Nephron (organoid): ENCODE results near the gene NCF4.

Experiments used
- H3K27ac Mint-ChIP-seq, 3 experiments: 2 replicates each; pipeline ENCODE4 v1.8.0; 2020; ENCODE audit warnings: mixed read lengths in 3 of 3, mild to moderate bottlenecking in 2 of 3, moderate library complexity in 1 of 3
- H3K27me3 Mint-ChIP-seq: 2 replicates; pipeline ENCODE4 v1.8.0; 2021; ENCODE audit warnings: low read depth, mild to moderate bottlenecking, moderate library complexity, mixed read lengths
- H3K36me3 Mint-ChIP-seq: 2 replicates; pipeline ENCODE4 v1.8.0; 2020; ENCODE audit warnings: low read depth, mixed read lengths
- H3K4me1 Mint-ChIP-seq: 2 replicates; pipeline ENCODE4 v1.8.0; 2020; ENCODE audit warnings: mixed read lengths
- H3K4me3 Mint-ChIP-seq, 3 experiments: 2 replicates each; pipeline ENCODE4 v1.8.0; 2020; ENCODE audit warnings: mild to moderate bottlenecking in 3 of 3, mixed read lengths in 3 of 3, moderate library complexity in 2 of 3
- H3K9me3 Mint-ChIP-seq: 2 replicates; pipeline ENCODE4 v1.8.0; 2020; ENCODE audit warnings: mixed read lengths
- TF ChIP-seq, protein P1 (sequence below), 3 experiments: fragments of 200-600 bp; sonication (generic); IDR thresholded peaks; one replicate each; pipeline ENCODE4 v1.5.0; 2021; ENCODE audit warnings: antibody characterized with exemption in 3 of 3; ENCODE audit not compliant: unreplicated experiment in 3 of 3

NCF4 gene

DNA sequence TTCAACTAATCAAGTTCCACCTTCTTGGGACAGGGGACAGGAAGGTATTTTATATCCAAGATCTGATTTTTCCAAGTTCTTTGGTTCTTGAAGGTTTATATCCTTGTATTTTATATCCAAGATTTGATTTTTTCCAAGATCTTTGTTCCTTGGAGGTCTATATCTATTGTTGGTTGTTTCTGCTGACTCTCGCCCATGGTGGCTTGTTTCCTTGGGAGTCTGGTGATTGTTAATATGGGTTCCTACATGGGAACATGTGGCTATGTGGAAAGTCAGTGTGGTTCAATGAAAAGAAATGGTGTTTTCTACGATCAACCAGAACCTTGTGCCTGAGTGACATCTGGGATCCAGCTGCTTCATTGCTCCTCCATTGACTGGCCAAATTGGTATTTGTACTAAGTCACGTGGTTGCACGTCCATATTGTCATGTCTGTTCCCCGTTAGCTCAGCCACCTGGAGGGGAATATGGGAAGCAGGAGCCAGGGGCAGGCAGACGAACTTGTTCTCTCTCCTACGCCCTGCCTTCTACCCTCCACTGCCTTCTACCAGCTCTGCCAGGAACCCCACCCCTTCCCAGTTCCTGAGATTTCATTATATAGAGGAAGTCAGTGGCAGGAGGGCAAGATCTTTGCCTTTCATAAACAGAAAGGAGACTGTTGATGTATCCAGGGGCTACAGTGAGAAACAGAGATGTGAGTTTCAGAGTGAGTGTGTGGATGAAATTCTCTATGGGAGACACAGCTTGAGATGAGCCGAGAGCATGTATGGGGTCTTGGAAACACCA lies 41.5 kb downstream of the NCF4 start:
- no peaks in the 10 kb centered on the region for H3K36me3 Mint-ChIP-seq
- H3K27me3 Mint-ChIP-seq = peaks cover 20% of the 10 kb centered on the region
- H3K4me1 Mint-ChIP-seq = no peaks in the 10 kb centered on the region
- TF ChIP-seq, protein P1, sequence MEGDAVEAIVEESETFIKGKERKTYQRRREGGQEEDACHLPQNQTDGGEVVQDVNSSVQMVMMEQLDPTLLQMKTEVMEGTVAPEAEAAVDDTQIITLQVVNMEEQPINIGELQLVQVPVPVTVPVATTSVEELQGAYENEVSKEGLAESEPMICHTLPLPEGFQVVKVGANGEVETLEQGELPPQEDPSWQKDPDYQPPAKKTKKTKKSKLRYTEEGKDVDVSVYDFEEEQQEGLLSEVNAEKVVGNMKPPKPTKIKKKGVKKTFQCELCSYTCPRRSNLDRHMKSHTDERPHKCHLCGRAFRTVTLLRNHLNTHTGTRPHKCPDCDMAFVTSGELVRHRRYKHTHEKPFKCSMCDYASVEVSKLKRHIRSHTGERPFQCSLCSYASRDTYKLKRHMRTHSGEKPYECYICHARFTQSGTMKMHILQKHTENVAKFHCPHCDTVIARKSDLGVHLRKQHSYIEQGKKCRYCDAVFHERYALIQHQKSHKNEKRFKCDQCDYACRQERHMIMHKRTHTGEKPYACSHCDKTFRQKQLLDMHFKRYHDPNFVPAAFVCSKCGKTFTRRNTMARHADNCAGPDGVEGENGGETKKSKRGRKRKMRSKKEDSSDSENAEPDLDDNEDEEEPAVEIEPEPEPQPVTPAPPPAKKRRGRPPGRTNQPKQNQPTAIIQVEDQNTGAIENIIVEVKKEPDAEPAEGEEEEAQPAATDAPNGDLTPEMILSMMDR (IDR thresholded peaks at IDR 0.05; ENCODE audit: unreplicated experiment in 3 of 3) = no peak
- peaks cover 3% of the 10 kb centered on the region for H3K9me3 Mint-ChIP-seq
- no peak overlapping the region for H3K27ac Mint-ChIP-seq
- no peak overlapping the region for H3K4me3 Mint-ChIP-seq

DNA sequence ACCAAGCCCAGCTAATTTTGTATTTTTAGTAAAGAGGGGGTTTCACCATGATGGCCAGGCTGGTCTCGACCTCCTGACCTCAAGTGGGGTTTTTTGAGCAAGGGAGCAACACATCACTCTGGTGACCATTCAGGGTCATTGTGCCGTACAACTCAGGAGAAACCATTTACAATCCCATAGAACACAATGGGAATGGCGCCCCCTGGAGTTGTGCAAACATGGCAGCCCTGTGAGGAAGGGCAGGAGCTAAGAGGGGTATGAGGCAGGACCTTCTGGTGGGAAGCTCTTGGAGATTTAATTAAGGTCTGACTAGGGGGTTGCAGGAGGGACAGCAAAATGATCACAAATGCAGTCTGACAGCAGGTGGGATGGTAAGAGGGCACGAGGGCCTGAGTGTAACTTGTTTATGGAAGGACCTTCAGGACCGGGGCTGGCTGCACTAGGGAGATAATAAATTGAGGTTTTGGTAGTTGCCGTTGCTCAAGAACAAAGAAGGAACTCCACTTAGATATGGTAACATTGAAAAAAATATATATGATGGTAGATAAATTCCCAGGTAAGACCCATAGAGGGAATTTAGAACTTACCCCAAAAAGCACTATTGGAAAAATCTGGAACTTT lies 43.6 kb downstream of the NCF4 start:
- Mint-ChIP-seq H3K4me3 (no peak overlapping the region), H3K36me3 (no peaks in the 10 kb centered on the region), H3K27ac (no peak overlapping the region), H3K4me1 (no peaks in the 10 kb centered on the region), H3K9me3 (no peaks in the 10 kb centered on the region), H3K27me3 (peaks cover 28% of the 10 kb centered on the region)
- TF ChIP-seq, protein P1 (IDR thresholded peaks at IDR 0.05; ENCODE audit: unreplicated experiment in 3 of 3) = no peak

DNA sequence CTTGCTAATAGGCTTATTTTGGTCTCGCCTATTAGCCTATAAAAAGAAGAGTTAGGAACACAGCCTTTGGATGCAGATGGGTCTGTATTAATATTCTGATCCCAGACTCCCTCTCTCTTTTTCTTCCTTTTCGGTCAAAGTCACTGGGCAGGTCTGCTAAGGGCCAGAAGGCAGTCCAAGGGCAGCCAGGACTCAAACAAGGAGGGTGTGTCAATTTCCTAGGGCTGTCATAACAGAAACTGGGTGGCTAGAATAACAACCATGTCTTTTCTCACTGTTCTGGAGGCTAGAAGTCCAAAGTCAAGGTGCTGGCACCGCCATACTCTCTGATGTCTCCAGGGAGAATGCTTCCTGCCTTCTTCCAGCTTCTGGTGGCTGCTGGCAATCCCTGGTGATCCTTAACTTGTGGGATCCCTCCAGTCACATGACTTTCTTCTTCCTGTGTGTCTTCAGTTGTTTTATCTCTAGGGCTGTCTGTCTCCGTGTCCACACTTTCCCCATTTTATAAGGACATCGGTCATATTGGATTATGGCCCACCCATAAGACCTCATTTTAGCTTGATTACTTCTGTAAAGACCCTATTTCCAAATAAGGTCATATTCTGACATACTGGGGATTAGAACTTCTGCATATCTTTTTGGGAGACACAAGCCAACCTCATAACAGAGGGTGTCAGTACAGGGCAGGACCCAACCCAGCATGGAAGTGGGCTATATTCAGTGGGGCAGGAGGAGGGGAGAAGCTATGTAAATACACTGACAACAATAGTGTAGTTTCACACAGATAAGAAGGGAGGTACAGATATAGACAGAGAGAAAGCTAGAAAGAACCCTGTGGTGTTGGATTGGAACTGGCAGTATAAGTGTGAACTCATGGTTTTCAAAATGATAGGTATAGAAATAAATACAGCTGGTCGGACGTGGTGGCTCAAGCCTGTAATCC lies 46.7 kb downstream of the NCF4 start:
- no peak overlapping the region for H3K27ac Mint-ChIP-seq
- no peak overlapping the region for H3K4me3 Mint-ChIP-seq
- H3K36me3 Mint-ChIP-seq = no peaks in the 10 kb centered on the region
- H3K4me1 Mint-ChIP-seq = no peaks in the 10 kb centered on the region
- H3K27me3 Mint-ChIP-seq = peaks cover 33% of the 10 kb centered on the region
- TF ChIP-seq, protein P1 (IDR thresholded peaks at IDR 0.05; ENCODE audit: unreplicated experiment in 3 of 3) = no peak
- no peaks in the 10 kb centered on the region for H3K9me3 Mint-ChIP-seq

DNA sequence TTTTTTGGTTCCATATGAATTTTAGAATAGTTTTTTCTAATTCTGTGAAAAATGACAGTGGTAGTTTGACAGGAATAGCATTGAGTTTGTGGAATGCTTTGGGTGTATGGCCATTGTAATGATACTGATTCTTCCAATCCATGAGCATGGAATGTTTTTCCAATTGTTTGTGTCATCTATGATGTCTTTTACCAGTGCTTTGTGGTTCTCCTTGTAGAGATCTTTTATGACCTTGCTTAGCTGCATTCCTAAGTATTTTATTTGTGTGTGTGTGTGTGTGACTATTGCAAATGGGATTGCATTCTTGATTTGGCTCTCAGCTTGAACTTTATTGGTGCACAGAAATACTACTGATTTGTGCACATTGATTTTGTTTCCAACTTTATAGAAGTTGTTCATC lies 49.7 kb downstream of the NCF4 start:
- TF ChIP-seq, protein P1 (IDR thresholded peaks at IDR 0.05; ENCODE audit: unreplicated experiment in 3 of 3) = no peak
- Mint-ChIP-seq H3K36me3 (no peaks in the 10 kb centered on the region), H3K4me1 (no peaks in the 10 kb centered on the region), H3K27me3 (peaks cover 35% of the 10 kb centered on the region), H3K4me3 (no peak overlapping the region), H3K9me3 (no peaks in the 10 kb centered on the region), H3K27ac (no peak overlapping the region)

DNA sequence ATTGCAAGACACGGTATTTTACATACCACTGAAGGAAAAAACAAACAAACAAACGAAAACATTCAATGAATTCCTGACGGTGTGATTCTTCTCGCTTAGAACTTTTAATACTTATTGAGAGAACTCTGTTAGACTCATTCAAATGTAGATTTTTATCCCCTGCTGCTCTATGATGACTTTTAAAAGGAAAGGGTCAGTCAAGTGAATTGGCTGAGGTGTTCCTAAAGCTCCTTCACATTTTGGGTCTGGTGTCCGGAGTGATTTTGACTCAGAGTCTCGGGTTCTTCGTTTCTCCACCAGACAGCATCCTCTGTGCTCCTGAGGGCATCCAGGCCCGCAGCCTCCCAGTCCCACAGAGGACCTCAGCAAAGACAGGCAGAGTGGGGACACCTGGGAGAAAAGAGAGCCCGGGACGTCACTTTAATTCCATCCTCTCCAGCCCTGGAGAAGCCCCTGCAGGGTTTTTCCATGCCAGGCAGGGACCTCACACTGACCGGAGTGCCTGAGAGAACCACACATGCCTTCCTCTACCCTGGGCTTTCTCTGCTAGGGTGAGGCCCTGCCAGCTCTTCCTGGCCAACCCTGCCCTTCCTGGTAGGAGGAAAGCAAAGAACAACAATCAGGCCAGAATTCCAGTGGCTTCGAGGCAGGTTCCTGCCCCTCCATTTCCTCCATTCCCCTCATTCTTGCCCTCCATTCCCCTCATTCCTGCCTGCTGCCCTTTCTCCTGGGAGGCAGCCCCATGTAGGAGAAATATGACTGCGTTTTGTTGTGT lies 51.3 kb downstream of the NCF4 start:
- Mint-ChIP-seq H3K4me1 (no peaks in the 10 kb centered on the region), H3K4me3 (no peak overlapping the region), H3K27me3 (peaks cover 35% of the 10 kb centered on the region), H3K27ac (no peak overlapping the region), H3K36me3 (no peaks in the 10 kb centered on the region), H3K9me3 (no peaks in the 10 kb centered on the region)
- TF ChIP-seq, protein P1 (IDR thresholded peaks at IDR 0.05; ENCODE audit: unreplicated experiment in 3 of 3) = no peak
